Measurements from ENCODE around the gene PEX13. TPM values are rescaled to one million over a fixed set of nuclear protein-coding genes. Genes with fewer than 3 reads are reported as not detected.
"Not testable (repeated sequence)": the region's sequence is repeated elsewhere in the genome, so short reads cannot be mapped to it uniquely, and the experiment has no call there.

PEX13 gene
- total RNA-seq, 1 experiment from 2014 or later: 20.7 TPM

GRCh38 chr2:60977562-60977895 lies 40.0 kb upstream of the PEX13 start:
- no peak for DNase-seq (ENCODE audit: low spot score)
- TF ChIP-seq EZH2 (IDR thresholded peaks at IDR 0.05; ENCODE audit: borderline replicate concordance, low read depth, low read length, poor library complexity, severe bottlenecking): no peak
- TF ChIP-seq CTCF (conservative IDR thresholded peaks at IDR 0.05; ENCODE audit: low read depth, low read length): no peak
- no peak overlapping the region for H3K27ac ChIP-seq (ENCODE audit: low read depth, low read length, poor library complexity, severe bottlenecking)
- CTCF ChIA-PET: no interaction called here
- H3K36me3 ChIP-seq (ENCODE audit: insufficient read depth, low read length, poor library complexity, severe bottlenecking): no peaks in the 10 kb centered on the region
- no TSS peak for BruUV-seq (replicated peaks)
- H3K27me3 ChIP-seq (replicated peaks; ENCODE audit: insufficient read depth, low read depth, low read length, poor library complexity): no peaks in the 10 kb centered on the region
- intact Hi-C loops (cut with micrococcal nuclease; ENCODE audit: unreplicated experiment): no loop called here
- H3K4me1 ChIP-seq (ENCODE audit: insufficient read depth, low read length, poor library complexity, severe bottlenecking): no peaks in the 10 kb centered on the region
- no peak overlapping the region for H3K4me3 ChIP-seq (ENCODE audit: low read depth, low read length, poor library complexity, severe bottlenecking)
- no peaks in the 10 kb centered on the region for H3K9me3 ChIP-seq (ENCODE audit: low read depth, low read length, poor library complexity, severe bottlenecking)
- POLR2A ChIA-PET (ENCODE audit: low non-redundant PET): no interaction called here

GRCh38 chr2:60979231-60979630 lies 38.3 kb upstream of the PEX13 start:
- no peak overlapping the region for H3K27ac ChIP-seq (ENCODE audit: low read depth, low read length, poor library complexity, severe bottlenecking)
- intact Hi-C loops (cut with micrococcal nuclease; ENCODE audit: unreplicated experiment): no loop called here
- H3K36me3 ChIP-seq (ENCODE audit: insufficient read depth, low read length, poor library complexity, severe bottlenecking): no peaks in the 10 kb centered on the region
- ChIA-PET CTCF (no interaction called here), POLR2A (ENCODE audit: low non-redundant PET) (no interaction called here)
- no peaks in the 10 kb centered on the region for H3K27me3 ChIP-seq (replicated peaks; ENCODE audit: insufficient read depth, low read depth, low read length, poor library complexity)
- no peak overlapping the region for H3K4me3 ChIP-seq (ENCODE audit: low read depth, low read length, poor library complexity, severe bottlenecking)
- no TSS peak for BruUV-seq (replicated peaks)
- H3K4me1 ChIP-seq (ENCODE audit: insufficient read depth, low read length, poor library complexity, severe bottlenecking): no peaks in the 10 kb centered on the region
- TF ChIP-seq EZH2 (IDR thresholded peaks at IDR 0.05; ENCODE audit: borderline replicate concordance, low read depth, low read length, poor library complexity, severe bottlenecking) (no peak), CTCF (conservative IDR thresholded peaks at IDR 0.05; ENCODE audit: low read depth, low read length) (no peak)
- no peaks in the 10 kb centered on the region for H3K9me3 ChIP-seq (ENCODE audit: low read depth, low read length, poor library complexity, severe bottlenecking)
- DNase-seq (ENCODE audit: low spot score): no peak

- Histone ChIP-seq H3K9me3 (ENCODE audit: low read depth, low read length, poor library complexity, severe bottlenecking) (no peaks in the 10 kb centered on the region), H3K4me1 (ENCODE audit: insufficient read depth, low read length, poor library complexity, severe bottlenecking) (no peaks in the 10 kb centered on the region), H3K27ac (ENCODE audit: low read depth, low read length, poor library complexity, severe bottlenecking) (no peak overlapping the region), H3K4me3 (ENCODE audit: low read depth, low read length, poor library complexity, severe bottlenecking) (no peak overlapping the region), H3K36me3 (ENCODE audit: insufficient read depth, low read length, poor library complexity, severe bottlenecking) (no peaks in the 10 kb centered on the region), H3K27me3 (replicated peaks; ENCODE audit: insufficient read depth, low read depth, low read length, poor library complexity) (no peaks in the 10 kb centered on the region)
- DNase-seq (ENCODE audit: low spot score): no peak
- intact Hi-C loops (cut with micrococcal nuclease; ENCODE audit: unreplicated experiment): no loop called here
- ChIA-PET POLR2A (ENCODE audit: low non-redundant PET) (no interaction called here), CTCF (no interaction called here)
- TF ChIP-seq EZH2 (IDR thresholded peaks at IDR 0.05; ENCODE audit: borderline replicate concordance, low read depth, low read length, poor library complexity, severe bottlenecking): no peak
- no TSS peak for BruUV-seq (replicated peaks)
Observed at GRCh38 chr2:60980071-60980815, 37.3 kb upstream of the PEX13 start.

- BruUV-seq (replicated peaks); intact Hi-C loops (cut with micrococcal nuclease; ENCODE audit: unreplicated experiment); H3K9me3 ChIP-seq (ENCODE audit: low read depth, low read length, poor library complexity, severe bottlenecking); H3K27ac ChIP-seq (ENCODE audit: low read depth, low read length, poor library complexity, severe bottlenecking); DNase-seq (ENCODE audit: low spot score); H3K27me3 ChIP-seq (replicated peaks; ENCODE audit: insufficient read depth, low read depth, low read length, poor library complexity); H3K36me3 ChIP-seq (ENCODE audit: insufficient read depth, low read length, poor library complexity, severe bottlenecking); H3K4me1 ChIP-seq (ENCODE audit: insufficient read depth, low read length, poor library complexity, severe bottlenecking); POLR2A ChIA-PET (ENCODE audit: low non-redundant PET); H3K4me3 ChIP-seq (ENCODE audit: low read depth, low read length, poor library complexity, severe bottlenecking): not testable (repeated sequence)
- CTCF ChIA-PET: interaction anchor here (0.6 kb wide), 1 partner anchor 17 kb away, joined by 3 read pairs; no protein-coding TSS in a partner anchor
Observed at GRCh38 chr2:60982066-60982465, 35.5 kb upstream of the PEX13 start.
